ENCODE measurements around the gene SOHLH1.

The SOHLH1 gene

GRCh38 chr9:135736272-135736978 lies 37.1 kb upstream of the SOHLH1 start:
- H3K4me2 ChIP-seq (ENCODE audit: low read length), result no peak overlapping the region
- TF ChIP-seq, protein P1, sequence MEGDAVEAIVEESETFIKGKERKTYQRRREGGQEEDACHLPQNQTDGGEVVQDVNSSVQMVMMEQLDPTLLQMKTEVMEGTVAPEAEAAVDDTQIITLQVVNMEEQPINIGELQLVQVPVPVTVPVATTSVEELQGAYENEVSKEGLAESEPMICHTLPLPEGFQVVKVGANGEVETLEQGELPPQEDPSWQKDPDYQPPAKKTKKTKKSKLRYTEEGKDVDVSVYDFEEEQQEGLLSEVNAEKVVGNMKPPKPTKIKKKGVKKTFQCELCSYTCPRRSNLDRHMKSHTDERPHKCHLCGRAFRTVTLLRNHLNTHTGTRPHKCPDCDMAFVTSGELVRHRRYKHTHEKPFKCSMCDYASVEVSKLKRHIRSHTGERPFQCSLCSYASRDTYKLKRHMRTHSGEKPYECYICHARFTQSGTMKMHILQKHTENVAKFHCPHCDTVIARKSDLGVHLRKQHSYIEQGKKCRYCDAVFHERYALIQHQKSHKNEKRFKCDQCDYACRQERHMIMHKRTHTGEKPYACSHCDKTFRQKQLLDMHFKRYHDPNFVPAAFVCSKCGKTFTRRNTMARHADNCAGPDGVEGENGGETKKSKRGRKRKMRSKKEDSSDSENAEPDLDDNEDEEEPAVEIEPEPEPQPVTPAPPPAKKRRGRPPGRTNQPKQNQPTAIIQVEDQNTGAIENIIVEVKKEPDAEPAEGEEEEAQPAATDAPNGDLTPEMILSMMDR (IDR thresholded peaks at IDR 0.05; ENCODE audit: low read depth, low read length, poor library complexity, severe bottlenecking), result no peak
- TF ChIP-seq EZH2phosphoT487 (IDR thresholded peaks at IDR 0.05; ENCODE audit: borderline replicate concordance, low read length), result no peak
- no peaks in the 10 kb centered on the region for H3K27me3 ChIP-seq (ENCODE audit: control insufficient read depth, low read length)

DNA sequence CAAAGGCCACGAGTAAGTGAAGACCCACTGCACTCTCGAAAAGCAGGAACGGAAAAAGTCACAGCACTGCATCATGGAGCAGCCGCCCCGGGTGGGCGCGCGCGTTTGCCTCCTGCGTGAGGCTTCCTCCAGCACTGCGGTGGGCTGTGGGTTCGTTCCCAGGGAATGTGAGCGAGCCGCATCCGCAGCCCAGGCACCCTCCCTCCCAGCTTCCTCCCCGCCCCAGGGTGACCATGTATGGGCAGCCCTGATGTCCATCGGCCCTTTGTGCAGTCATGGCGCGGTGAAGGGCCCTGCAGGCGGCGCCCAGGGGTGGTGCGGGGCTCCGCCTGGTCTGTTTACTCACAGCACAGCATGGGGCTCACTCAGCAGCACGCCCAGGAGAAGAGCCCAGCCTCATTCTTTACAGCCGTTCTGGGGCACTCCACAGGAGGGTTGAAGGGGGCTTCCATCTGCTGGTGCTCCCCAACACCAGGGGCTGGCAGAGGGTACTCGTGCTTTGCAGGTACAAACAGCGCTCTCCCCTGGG lies 35.4 kb upstream of the SOHLH1 start:
- Histone ChIP-seq H3K4me2 (ENCODE audit: low read length) (no peak overlapping the region), H3K36me3 (ENCODE audit: control insufficient read depth, low read length) (no peaks in the 10 kb centered on the region), H3K27ac (ENCODE audit: low read depth, low read length) (no peak overlapping the region), H3K4me1 (ENCODE audit: control insufficient read depth, low read length) (no peaks in the 10 kb centered on the region), H3K9me3 (ENCODE audit: control insufficient read depth, insufficient read depth, low read length) (peaks cover 12% of the 10 kb centered on the region; the same call in 1 of the 2 replicates), H3K9me2 (replicated peaks; ENCODE audit: control insufficient read depth, low read length) (no peaks in the 10 kb centered on the region), H3F3A (ENCODE audit: control insufficient read depth, insufficient read depth) (no peaks in the 10 kb centered on the region), H4K20me1 (ENCODE audit: control insufficient read depth, insufficient read depth, low read depth, low read length) (no peaks in the 10 kb centered on the region), H3K4me3 (ENCODE audit: low read length) (no peak overlapping the region), H3K79me2 (ENCODE audit: control insufficient read depth, low read length) (no peaks in the 10 kb centered on the region), H3K27me3 (ENCODE audit: control insufficient read depth, low read length) (no peaks in the 10 kb centered on the region)
- TF ChIP-seq EZH2phosphoT487 (IDR thresholded peaks at IDR 0.05; ENCODE audit: borderline replicate concordance, low read length), result no peak
- TF ChIP-seq, protein P1 (IDR thresholded peaks at IDR 0.05; ENCODE audit: low read depth, low read length, poor library complexity, severe bottlenecking), result no peak

More at GRCh38 chr9:135736272-135736978, 37.1 kb upstream of the SOHLH1 start:
- Histone ChIP-seq H3K9me3 (ENCODE audit: control insufficient read depth, insufficient read depth, low read length) (peaks cover 12% of the 10 kb centered on the region; the same call in 1 of the 2 replicates), H4K20me1 (ENCODE audit: control insufficient read depth, insufficient read depth, low read depth, low read length) (no peaks in the 10 kb centered on the region), H3K27ac (ENCODE audit: low read depth, low read length) (no peak overlapping the region), H3K36me3 (ENCODE audit: control insufficient read depth, low read length) (no peaks in the 10 kb centered on the region), H3K9me2 (replicated peaks; ENCODE audit: control insufficient read depth, low read length) (no peaks in the 10 kb centered on the region), H3K79me2 (ENCODE audit: control insufficient read depth, low read length) (no peaks in the 10 kb centered on the region), H3K4me1 (ENCODE audit: control insufficient read depth, low read length) (no peaks in the 10 kb centered on the region), H3F3A (ENCODE audit: control insufficient read depth, insufficient read depth) (no peaks in the 10 kb centered on the region), H3K4me3 (ENCODE audit: low read length) (no peak overlapping the region)

DNA sequence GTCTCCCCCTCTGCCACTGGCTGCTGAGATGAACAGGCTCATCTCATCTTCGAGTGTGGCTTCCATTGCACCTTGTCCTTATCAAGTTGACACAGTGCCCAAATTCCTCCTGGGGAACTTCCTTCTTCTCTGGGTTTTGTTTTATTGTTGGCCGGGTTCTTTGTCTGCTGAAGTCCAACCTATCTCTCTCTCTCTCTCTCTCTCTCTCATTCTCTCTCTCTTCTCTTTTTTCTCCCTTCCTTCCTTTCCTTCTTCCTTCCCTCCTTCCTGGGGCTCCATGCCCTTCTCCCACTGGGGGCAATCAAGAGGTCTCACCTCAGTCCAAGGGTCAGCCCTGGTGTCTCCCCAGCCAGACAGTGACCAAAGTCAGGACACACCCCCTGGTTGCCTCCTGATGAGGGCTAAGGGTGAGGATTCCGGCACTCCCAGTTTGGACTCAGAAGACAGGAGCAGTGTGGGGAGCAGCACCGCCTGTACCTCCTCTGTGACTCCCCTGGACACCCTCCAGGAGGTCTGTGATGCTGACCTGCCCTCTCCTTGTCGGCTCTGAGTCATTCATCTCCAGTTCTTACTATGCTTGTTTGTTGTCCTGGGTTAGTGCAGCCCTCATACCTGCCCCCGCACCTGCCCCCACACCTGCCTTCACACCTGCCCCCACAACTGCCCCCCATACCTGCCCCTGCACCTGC lies 33.4 kb upstream of the SOHLH1 start:
- TF ChIP-seq EZH2phosphoT487 (IDR thresholded peaks at IDR 0.05; ENCODE audit: borderline replicate concordance, low read length), result no peak
- H3K36me3 ChIP-seq (ENCODE audit: control insufficient read depth, low read length), result no peaks in the 10 kb centered on the region
- H4K20me1 ChIP-seq (ENCODE audit: control insufficient read depth, insufficient read depth, low read depth, low read length), result no peaks in the 10 kb centered on the region
- no peaks in the 10 kb centered on the region for H3K4me1 ChIP-seq (ENCODE audit: control insufficient read depth, low read length)
- peaks cover 12% of the 10 kb centered on the region; the same call in 1 of the 2 replicates for H3K9me3 ChIP-seq (ENCODE audit: control insufficient read depth, insufficient read depth, low read length)
- H3K79me2 ChIP-seq (ENCODE audit: control insufficient read depth, low read length), result no peaks in the 10 kb centered on the region
- no peaks in the 10 kb centered on the region for H3F3A ChIP-seq (ENCODE audit: control insufficient read depth, insufficient read depth)
- H3K4me2 ChIP-seq (ENCODE audit: low read length), result no peak overlapping the region
- H3K27me3 ChIP-seq (ENCODE audit: control insufficient read depth, low read length), result no peaks in the 10 kb centered on the region
- H3K27ac ChIP-seq (ENCODE audit: low read depth, low read length), result no peak overlapping the region
- no peaks in the 10 kb centered on the region for H3K9me2 ChIP-seq (replicated peaks; ENCODE audit: control insufficient read depth, low read length)
- no peak overlapping the region for H3K4me3 ChIP-seq (ENCODE audit: low read length)

DNA sequence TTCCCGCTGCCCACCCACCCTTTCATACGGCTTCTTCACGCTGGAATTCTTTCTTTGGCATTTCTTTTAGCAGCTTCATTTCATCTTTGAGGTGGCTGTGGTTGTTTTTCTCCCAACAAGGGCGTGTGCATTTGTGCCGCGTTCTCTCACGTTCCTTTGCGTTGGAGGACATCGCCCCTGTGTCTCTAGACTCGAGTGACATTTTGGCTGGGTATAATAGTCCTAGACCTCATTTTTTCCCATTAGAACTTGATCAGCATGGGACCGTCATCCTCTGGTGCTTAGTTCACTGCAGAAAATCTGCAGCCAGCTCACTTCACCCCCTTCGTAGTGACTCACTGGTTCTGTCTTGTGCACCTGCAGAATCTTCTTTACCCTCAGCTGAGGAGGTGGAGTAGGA lies 32.2 kb upstream of the SOHLH1 start:
- Histone ChIP-seq H3K4me1 (ENCODE audit: control insufficient read depth, low read length) (no peaks in the 10 kb centered on the region), H3K4me3 (ENCODE audit: low read length) (no peak overlapping the region), H3K27me3 (ENCODE audit: control insufficient read depth, low read length) (no peaks in the 10 kb centered on the region), H4K20me1 (ENCODE audit: control insufficient read depth, insufficient read depth, low read depth, low read length) (no peaks in the 10 kb centered on the region), H3F3A (ENCODE audit: control insufficient read depth, insufficient read depth) (no peaks in the 10 kb centered on the region), H3K4me2 (ENCODE audit: low read length) (no peak overlapping the region), H3K9me2 (replicated peaks; ENCODE audit: control insufficient read depth, low read length) (no peaks in the 10 kb centered on the region), H3K9me3 (ENCODE audit: control insufficient read depth, insufficient read depth, low read length) (peaks cover 12% of the 10 kb centered on the region; the same call in 1 of the 2 replicates), H3K79me2 (ENCODE audit: control insufficient read depth, low read length) (no peaks in the 10 kb centered on the region), H3K36me3 (ENCODE audit: control insufficient read depth, low read length) (no peaks in the 10 kb centered on the region), H3K27ac (ENCODE audit: low read depth, low read length) (no peak overlapping the region)
- no peak for TF ChIP-seq EZH2phosphoT487 (IDR thresholded peaks at IDR 0.05; ENCODE audit: borderline replicate concordance, low read length)
- TF ChIP-seq, protein P1 (IDR thresholded peaks at IDR 0.05; ENCODE audit: low read depth, low read length, poor library complexity, severe bottlenecking), result no peak

All from DOHH2 (cell line).